OCI-M2 (cell line): ENCODE data around the gene CCND3.
"Not testable (repeated sequence)": the region's sequence is repeated elsewhere in the genome, so short reads cannot be mapped to it uniquely, and the experiment has no call there.

ENCODE experiments used
- DNase-seq: peaks from one replicate; lab custom pipeline; 2025; ENCODE audit not compliant: unreplicated experiment; lab: John Stamatoyannopoulos, UW

CCND3 gene

DNA sequence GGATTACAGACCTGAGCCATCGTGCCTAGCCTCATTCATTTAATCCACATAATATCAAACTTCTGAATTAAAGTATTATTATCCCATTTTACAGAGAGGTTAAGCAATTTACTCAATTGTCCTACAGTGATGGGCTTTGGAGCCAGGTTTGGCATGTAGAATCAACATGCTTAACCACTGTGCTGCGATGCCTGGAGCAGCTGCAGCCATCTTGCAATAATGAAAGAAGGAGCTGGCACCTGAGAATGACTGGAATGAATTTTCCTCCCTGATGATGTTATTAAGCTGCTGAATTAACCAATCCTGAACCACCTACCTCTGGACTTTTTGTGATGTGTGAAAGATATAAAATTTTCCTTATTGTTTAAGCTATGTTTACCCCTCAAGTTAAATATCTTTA is 13.1 kb upstream of the CCND3 start:
- no peak for DNase-seq

GRCh38 chr6:41947581-41948220 is 6.1 kb upstream of the CCND3 start:
- DNase-seq, result no peak

- no peak for DNase-seq
Measured at GRCh38 chr6:41943456-41943855, 1.8 kb upstream of the CCND3 start.

GRCh38 chr6:41942882-41943281 is 1.3 kb upstream of the CCND3 start:
- not testable (repeated sequence) for DNase-seq

GRCh38 chr6:41942067-41942851 is 651 bp upstream of the CCND3 start:
- DNase-seq, result no peak

GRCh38 chr6:41940759-41941279 is 789 bp downstream of the CCND3 start:
- no peak for DNase-seq

DNA sequence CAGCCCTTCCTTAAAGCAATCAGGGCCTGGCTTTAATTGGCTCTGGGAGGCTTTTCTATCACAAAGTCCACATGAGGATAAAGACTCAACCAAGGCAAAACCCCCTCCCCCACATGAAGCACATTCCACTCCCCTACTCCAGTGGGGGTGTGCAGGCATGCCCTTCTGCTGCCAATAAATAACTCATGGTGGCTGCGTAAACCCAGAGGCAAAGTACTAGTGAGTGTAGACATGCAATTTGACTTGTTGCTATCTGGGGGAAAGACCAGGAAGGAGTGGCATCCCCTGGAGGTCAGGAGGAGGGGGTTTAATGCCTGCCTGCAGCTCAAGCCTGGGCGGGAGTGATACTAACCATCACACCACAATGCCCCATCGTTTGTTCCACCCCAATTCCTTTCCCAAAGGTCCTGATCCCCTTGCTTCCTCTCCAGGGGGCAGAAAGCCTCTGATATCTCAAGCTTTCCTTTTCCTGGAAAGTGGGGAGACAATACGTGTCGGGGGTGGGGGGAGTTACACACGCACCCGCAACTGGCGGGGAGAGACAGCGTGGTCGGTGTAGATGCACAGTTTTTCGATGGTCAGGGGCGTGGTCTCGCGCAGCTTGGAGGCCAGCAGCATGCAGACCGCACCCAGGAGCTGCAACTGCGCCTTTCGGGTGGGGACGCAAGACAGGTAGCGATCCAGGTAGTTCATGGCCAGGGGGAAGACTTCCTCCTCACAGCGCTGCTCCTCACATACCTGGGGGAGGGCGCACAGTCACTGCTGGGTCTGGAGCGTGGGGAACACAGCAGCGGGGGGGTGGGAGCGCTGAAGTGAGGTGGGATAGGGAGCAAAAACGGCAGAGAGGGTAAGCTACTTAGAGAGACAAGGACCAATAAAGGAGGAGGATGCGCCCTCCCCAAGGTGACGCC is 1.5 kb downstream of the CCND3 start:
- DNase-seq, result no peak

GRCh38 chr6:41939176-41939847 is 2.3 kb downstream of the CCND3 start:
- DNase-seq, result peak; percentile 70

- no peak for DNase-seq
Measured at GRCh38 chr6:41938590-41939175, 2.9 kb downstream of the CCND3 start.

DNA sequence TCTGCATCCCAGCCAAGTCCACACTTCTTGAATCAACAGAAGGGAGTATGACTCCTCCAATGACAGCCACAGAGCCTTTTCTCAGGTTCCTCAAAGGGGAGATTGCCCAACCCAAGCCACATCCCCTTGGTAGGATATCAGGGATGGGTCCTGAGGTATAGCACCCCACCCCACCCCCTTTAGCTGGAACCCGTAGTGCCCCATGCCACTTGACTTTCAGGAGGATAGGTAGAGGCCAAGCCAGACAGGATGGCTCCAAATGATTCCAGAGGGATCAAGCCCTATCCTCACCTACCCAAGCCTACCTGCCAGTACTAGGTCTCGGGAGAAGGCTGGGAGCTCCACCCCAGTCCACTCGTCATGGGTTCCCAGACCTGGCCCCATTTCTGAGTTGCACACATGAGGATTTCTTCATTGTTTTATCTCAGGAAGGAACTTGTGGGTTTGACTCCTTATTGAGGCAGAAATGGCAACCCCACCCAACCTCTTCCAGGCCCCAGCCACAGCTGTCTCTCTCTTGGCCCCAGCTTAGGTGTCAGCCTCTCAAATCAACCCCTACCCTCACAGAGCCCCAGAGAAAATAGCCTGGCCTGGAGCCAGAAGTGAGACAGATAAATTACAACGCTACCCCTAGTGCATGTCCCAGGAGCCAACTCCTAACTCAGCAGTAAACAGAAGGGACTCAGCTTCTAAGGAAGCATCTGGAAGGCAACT is 3.6 kb downstream of the CCND3 start:
- no peak for DNase-seq

DNA sequence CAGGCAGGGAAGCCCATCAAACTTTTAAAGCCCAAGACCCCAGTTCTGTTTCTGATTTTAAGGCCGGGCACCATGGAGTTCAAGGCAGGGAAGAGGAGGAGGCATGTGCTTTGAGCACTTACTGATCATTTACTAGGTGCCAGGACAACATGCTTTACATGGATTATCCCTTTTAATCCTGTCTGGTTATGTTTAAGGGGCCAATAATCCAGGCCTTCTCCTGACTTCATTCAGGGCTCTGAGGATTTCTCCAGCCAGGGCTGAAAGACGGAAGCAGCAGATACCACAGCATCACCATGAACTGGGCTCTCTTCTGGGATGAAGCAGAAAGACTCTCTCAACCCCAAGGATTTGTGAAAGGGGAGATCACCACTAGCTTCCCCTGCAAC is 4.1 kb downstream of the CCND3 start:
- no peak for DNase-seq

GRCh38 chr6:41936073-41936837 is 5.4 kb downstream of the CCND3 start:
- peak; percentile 91 for DNase-seq

GRCh38 chr6:41935685-41936072 is 5.9 kb downstream of the CCND3 start:
- no peak for DNase-seq

- DNase-seq, result no peak
Measured at GRCh38 chr6:41935193-41935574, 6.4 kb downstream of the CCND3 start.

- DNase-seq, result no peak
Measured at GRCh38 chr6:41934278-41935192, 7.1 kb downstream of the CCND3 start.

- no peak for DNase-seq
Measured at GRCh38 chr6:41932378-41932777, 9.2 kb downstream of the CCND3 start.

DNA sequence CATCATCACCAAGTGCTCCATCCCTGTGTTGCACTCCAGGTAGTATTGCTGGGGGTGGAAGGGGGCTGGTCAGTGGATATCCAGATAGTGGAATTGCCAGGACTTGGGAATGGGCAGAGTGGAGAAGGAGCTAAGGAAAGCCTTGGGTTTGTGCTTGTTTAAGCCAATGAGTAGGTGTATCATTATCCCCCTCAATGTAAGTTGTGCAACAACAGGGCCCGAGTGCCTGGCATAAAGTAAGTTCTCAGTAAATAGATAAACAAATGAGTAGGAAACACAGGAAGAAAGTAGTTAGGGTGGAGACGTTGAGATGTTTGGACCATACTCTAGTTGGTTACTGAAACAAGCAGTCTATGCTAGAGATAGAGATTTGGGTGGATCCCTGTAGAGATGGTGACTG is 9.8 kb downstream of the CCND3 start:
- no peak for DNase-seq

- no peak for DNase-seq
Measured at GRCh38 chr6:41929924-41930323, 11.7 kb downstream of the CCND3 start.
